K562 (cell line): ENCODE data around the gene SHANK1. TPM values are rescaled to one million over a fixed set of nuclear protein-coding genes. Genes with fewer than 3 reads are reported as not detected.
A peak's percentile ranks its signal among the peaks of the same experiment; 100 is the strongest.

ENCODE experiments used
- ATAC-seq: fragments of 200-7000 bp; cut with Tn5 transposase; 3 replicates; pipeline ENCODE4 v1.9.1; 2020; ENCODE audit warnings: moderate library complexity
- BruUV-seq: library from RNA; stranded (reverse); fragments of 400-500 nt; replicated peaks from 2 replicates; lab custom pipeline; 2021; lab: Mats Ljungman, UMichigan
- CTCF ChIA-PET: fragments of 300-600 bp; formaldehyde crosslinking; extraction: SDS; loops from one replicate; lab custom pipeline; 2021; ENCODE audit warnings: low intra/inter-chr PET ratio; lab: Yijun Ruan, JAX
- POLR2A ChIA-PET: fragments of 300-600, 350-650 bp; sonication (Branson Sonifier 250); formaldehyde crosslinking; extraction: SDS; loops from one replicate; lab custom pipeline; 2021; ENCODE audit warnings: antibody characterized with exemption, inconsistent platforms; lab: Yijun Ruan, JAX
- DNase-seq, 4 experiments: peaks; one replicate each; pipeline versions ENCODE4 v3.0.0 to v3.0.0-alpha.2; 2011 to 2018; ENCODE audit warnings: low spot score in 3 of 4, mixed read lengths in 3 of 4; ENCODE audit errors: extremely low read depth in 1 of 4
- FAIRE-seq: peaks from 2 replicates; lab custom pipeline; 2011; peaks lifted over from hg19 to GRCh38; lab: Jason Lieb, UNC
- H2AFZ ChIP-seq: 2 replicates; pipeline ENCODE4 v1.6.0; 2011; ENCODE audit warnings: low read depth, low read length, control low read depth, inconsistent platforms
- H3K27ac ChIP-seq: fragments of 200-600 bp; 3 replicates; pipeline ENCODE4 v1.8.0; 2011; ENCODE audit warnings: low read depth, mild to moderate bottlenecking, control low read depth, inconsistent platforms, low read length, moderate library complexity, mixed read lengths; ENCODE audit errors: extremely low read depth
- H3K27me3 ChIP-seq, 2 experiments: fragments of 300-600 bp in 1 of 2; 2 replicates in 1 of 2; 3 replicates in 1 of 2; pipeline versions ENCODE4 v1.6.0 to v1.8.0; 2011; ENCODE audit warnings: inconsistent platforms in 2 of 2, low read length in 2 of 2, mild to moderate bottlenecking in 1 of 2, mixed read lengths in 1 of 2, moderate library complexity in 1 of 2; ENCODE audit not compliant: control insufficient read depth in 2 of 2, insufficient read depth in 2 of 2
- H3K36me3 ChIP-seq: fragments of 300-600 bp; 3 replicates; pipeline ENCODE4 v1.8.0; 2011; ENCODE audit warnings: mild to moderate bottlenecking, low read length, inconsistent platforms; ENCODE audit not compliant: control insufficient read depth, insufficient read depth
- H3K4me1 ChIP-seq, 2 experiments: fragments of 200-600 bp in 1 of 2; replicated peaks in 1 of 2; 2 replicates in 1 of 2; 3 replicates in 1 of 2; pipeline versions ENCODE4 v1.5.1 to v1.8.0; 2011; ENCODE audit warnings: inconsistent platforms in 2 of 2, low read length in 2 of 2, mild to moderate bottlenecking in 1 of 2, mixed read lengths in 1 of 2, moderate library complexity in 1 of 2; ENCODE audit not compliant: control insufficient read depth in 2 of 2, insufficient read depth in 2 of 2
- H3K4me2 ChIP-seq: 2 replicates; pipeline ENCODE4 v1.6.1; 2011; ENCODE audit warnings: low read length, control low read depth, inconsistent platforms, mixed read lengths; ENCODE audit not compliant: insufficient read depth
- H3K4me3 ChIP-seq: fragments of 200-600 bp; sonication (generic), shearing (Covaris generic); 2 replicates; pipeline ENCODE4 v1.5.1; 2016; ENCODE audit warnings: control low read depth, inconsistent platforms
- H3K79me2 ChIP-seq: fragments of 200-600 bp; 3 replicates; pipeline ENCODE4 v1.8.0; 2011; ENCODE audit warnings: low read length, inconsistent platforms; ENCODE audit not compliant: control insufficient read depth, insufficient read depth
- H3K9ac ChIP-seq, 2 experiments: 2 replicates each; pipeline versions ENCODE4 v1.6.0 to v1.6.1; 2011; ENCODE audit warnings: low read depth in 2 of 2, low read length in 2 of 2, control low read depth in 1 of 2, inconsistent platforms in 1 of 2, mild to moderate bottlenecking in 1 of 2, mixed read lengths in 1 of 2; ENCODE audit not compliant: insufficient read depth in 1 of 2
- H3K9me1 ChIP-seq: one replicate; pipeline ENCODE4 v1.6.0; 2011; ENCODE audit warnings: inconsistent platforms, mild to moderate bottlenecking, low read length, moderate library complexity; ENCODE audit not compliant: control insufficient read depth, insufficient read depth
- H3K9me3 ChIP-seq: replicated peaks from 2 replicates; pipeline ENCODE4 v1.5.1; 2011; ENCODE audit warnings: low read depth, low read length, inconsistent platforms; ENCODE audit not compliant: control insufficient read depth, insufficient read depth
- H4K20me1 ChIP-seq: replicated peaks from 2 replicates; pipeline ENCODE4 v1.6.1; 2011; ENCODE audit warnings: low read length, inconsistent platforms, mixed read lengths; ENCODE audit not compliant: control insufficient read depth, insufficient read depth
- EZH2 ChIP-seq: IDR thresholded peaks from 2 replicates; pipeline ENCODE4 v1.6.1; 2012; ENCODE audit warnings: low read depth, mild to moderate bottlenecking, inconsistent platforms, low read length, borderline replicate concordance
- FOXK1 ChIP-seq: sonication (generic); formaldehyde crosslinking; IDR thresholded peaks from 2 replicates; pipeline ENCODE4 v1.8.0; 2022; ENCODE audit warnings: missing genetic modification reagents, mild to moderate bottlenecking, borderline replicate concordance
- L3MBTL2 ChIP-seq: fragments of 450-650 bp; IDR thresholded peaks from 2 replicates; pipeline ENCODE4 v1.6.1; 2016; ENCODE audit warnings: mild to moderate bottlenecking, moderate library complexity
- MAX ChIP-seq: sonication (generic); formaldehyde crosslinking; IDR thresholded peaks from 2 replicates; pipeline ENCODE4 v1.9.0; 2022; ENCODE audit warnings: mild to moderate bottlenecking, missing genetic modification reagents
- MLX ChIP-seq, 2 experiments: fragments of 450-650 bp in 1 of 2; sonication (generic) in 1 of 2; formaldehyde crosslinking; conservative IDR thresholded peaks; 2 replicates each; pipeline versions ENCODE4 v1.4.0 to v1.8.1; 2020 to 2022; ENCODE audit warnings: mild to moderate bottlenecking in 1 of 2, missing genetic modification reagents in 1 of 2
- NFIC ChIP-seq: fragments of 450-650 bp; IDR thresholded peaks from 2 replicates; pipeline ENCODE4 v1.6.1; 2017; ENCODE audit warnings: mild to moderate bottlenecking, inconsistent platforms
- RAD21 ChIP-seq, 2 experiments: fragments of 250-450 bp in 1 of 2; fragments of 450-650 bp in 1 of 2; sonication (Bioruptor Pico) in 1 of 2; formaldehyde crosslinking in 1 of 2; IDR thresholded peaks in 1 of 2; conservative IDR thresholded peaks in 1 of 2; 2 replicates each; pipeline versions ENCODE4 v1.4.0 to v1.8.0; 2020 to 2022; ENCODE audit warnings: mild to moderate bottlenecking in 2 of 2, moderate library complexity in 1 of 2
- RUNX1 ChIP-seq: sonication (generic); IDR thresholded peaks from 2 replicates; pipeline ENCODE4 v1.6.1; 2016; ENCODE audit warnings: antibody characterized with exemption, low read depth
- TSC22D4 ChIP-seq: fragments of 450-650 bp; IDR thresholded peaks from 2 replicates; pipeline ENCODE4 v1.6.1; 2016; ENCODE audit warnings: missing genetic modification characterization, missing biosample characterization, control low read depth
- USF1 ChIP-seq: sonication (generic); formaldehyde crosslinking; IDR thresholded peaks from 2 replicates; pipeline ENCODE4 v1.9.0; 2022; ENCODE audit warnings: mild to moderate bottlenecking, missing genetic modification reagents
- ZBTB33 ChIP-seq: sonication (generic); formaldehyde crosslinking; IDR thresholded peaks from 2 replicates; pipeline ENCODE4 v1.8.1; 2023; ENCODE audit warnings: mild to moderate bottlenecking, missing genetic modification reagents
- WGBS: fragments of 100-300 bp; shearing (Covaris generic); methylation state at CpG from one replicate; pipeline ENCODE4 v1.1.6; 2016; ENCODE audit warnings: low coverage, mixed read lengths; ENCODE audit not compliant: insufficient coverage; ENCODE audit errors: missing lambda C conversion rate; 5-methylcytosine and 5-hydroxymethylcytosine counted together
- in situ Hi-C: fragments of 300-500 bp; cut with MboI; formaldehyde crosslinking; loops from 4 replicates; pipeline ENCODE4 v1.15.0; 2018; ENCODE audit warnings: inconsistent platforms, mixed read lengths
- intact Hi-C: fragments of 100-400 bp; cut with micrococcal nuclease; formaldehyde crosslinking; loops from 2 replicates; pipeline ENCODE4 v1.14.2; 2022
- polyA plus RNA-seq, 8 experiments: library from polyadenylated mRNA; depleted of rRNA in 4 of 8; stranded (reverse) in 5 of 8; unstranded in 3 of 8; fragments of >200 nt; fragmentation: Nextera tagmentation in 2 of 8; fragmentation: Illumina TruSeq in 1 of 8; extraction: Ambion mirVana in 2 of 8; extraction: Trizol in 1 of 8; gene quantifications; 2 replicates each; pipeline versions ENCODE4 v1.2.1 to v1.2.3, GENCODE V29; 2011 to 2014; ENCODE audit warnings: inconsistent platforms in 1 of 8, missing spikeins in 1 of 8
- total RNA-seq, 7 experiments: library from RNA; depleted of rRNA in 6 of 7; stranded (reverse); fragments of >200 nt in 6 of 7; fragmentation: Illumina TruSeq in 2 of 7; extraction: Trizol in 2 of 7; gene quantifications; 2 replicates each; pipeline versions ENCODE4 v1.2.1 to v1.2.3, GENCODE V29; 2011 to 2021; ENCODE audit warnings: low replicate concordance in 1 of 7
- TF ChIP-seq, protein P1 (sequence below), 2 experiments: fragments of 450-650 bp; conservative IDR thresholded peaks; 2 replicates each; pipeline ENCODE4 v1.6.1; 2017; ENCODE audit warnings: mild to moderate bottlenecking in 2 of 2, moderate library complexity in 2 of 2
- TF ChIP-seq, protein P2 (sequence below), 2 experiments: IDR thresholded peaks; 2 replicates each; pipeline ENCODE4 v1.6.1; 2011; ENCODE audit warnings: borderline replicate concordance in 1 of 2, control low read depth in 1 of 2, low read depth in 1 of 2, low read length in 1 of 2, mild to moderate bottlenecking in 1 of 2, mixed read lengths in 1 of 2, moderate library complexity in 1 of 2; ENCODE audit not compliant: insufficient read depth in 1 of 2, insufficient read length in 1 of 2, poor library complexity in 1 of 2, severe bottlenecking in 1 of 2; ENCODE audit errors: extremely low read depth in 1 of 2

Gene SHANK1
- total and polyA plus RNA-seq, 9 of the 15 experiments (the other 6 are each of a cell fraction or from before 2014, with no cell fraction given): 0.33 to 1.3 (median 0.55) TPM; not detected in 2

DNA sequence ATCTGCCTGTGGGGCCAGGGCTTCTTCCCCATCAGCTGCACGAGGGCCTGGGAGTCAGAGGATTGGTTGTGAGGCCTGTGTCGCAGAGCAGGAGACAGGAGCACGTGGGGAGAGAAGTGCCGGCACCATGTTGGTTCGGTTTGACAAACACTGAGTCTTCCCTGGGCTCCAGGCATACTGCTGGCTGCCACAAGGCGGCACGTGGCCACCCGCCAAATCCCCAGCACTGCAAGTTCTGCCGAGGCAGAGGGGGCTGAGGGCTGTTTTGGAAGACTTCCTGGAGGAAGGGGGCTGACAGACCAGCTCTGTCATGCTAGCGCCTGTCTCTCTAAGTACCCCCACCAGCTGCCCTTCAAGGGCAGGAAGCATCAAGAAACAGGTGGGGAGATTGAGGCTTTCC is 9.5 kb downstream of the SHANK1 start:
- H3K36me3 ChIP-seq: no peaks in the 10 kb centered on the region
- no peak overlapping the region for H3K4me3 ChIP-seq
- H3K9me1 ChIP-seq: no peaks in the 10 kb centered on the region
- WGBS: 16% methylated on average over 9 of the region's 10 CpGs
- peak overlapping the region in 1 of 2 experiments; percentile 33; a peak in 1 of 4 replicates for H3K9ac ChIP-seq
- peaks cover 2 to 25% of the 10 kb centered on the region in 2 experiments; a peak in 3 of 5 replicates for H3K27me3 ChIP-seq
- in situ Hi-C loops (no loop called here), intact Hi-C loops (no loop called here)
- H3K79me2 ChIP-seq: no peaks in the 10 kb centered on the region
- CTCF ChIA-PET: interaction anchor here (0.9 kb wide), 1 partner anchor 74 kb away, joined by 3 read pairs; no protein-coding TSS in a partner anchor
- no peak for DNase-seq
- ATAC-seq: peak; percentile 48; the same call in 2 of the 3 replicates
- no peak overlapping the region for H3K27ac ChIP-seq
- no peak for FAIRE-seq
- H3K4me1 ChIP-seq: peaks cover 0 to 5% of the 10 kb centered on the region in 2 experiments; a peak in 2 of 5 replicates
- no peak overlapping the region for H3K4me2 ChIP-seq
- H4K20me1 ChIP-seq: no peaks in the 10 kb centered on the region
- POLR2A ChIA-PET: interaction anchor here (0.6 kb wide), 1 partner anchor 986 kb away, joined by 5 read pairs; no protein-coding TSS in a partner anchor
- H2AFZ ChIP-seq: peak overlapping the region; percentile 37; the same call in 1 of the 2 replicates
- H3K9me3 ChIP-seq: no peaks in the 10 kb centered on the region
- no TSS peak for BruUV-seq
- TF ChIP-seq EZH2 (no peak), L3MBTL2 (peak; percentile 77), RAD21 (CRISPR knock-in tag; conservative IDR thresholded peaks at IDR 0.05 in 1 of 2, IDR thresholded peaks at IDR 0.05 in 1 of 2) (peak in 1 of 2 experiments; percentile 15; a peak in 1 of 4 replicates), MLX (CRISPR knock-in tag; conservative IDR thresholded peaks at IDR 0.05) (no peak), USF1 (peak; percentile 71), TSC22D4 (tag) (no peak), MAX (CRISPR knock-in tag) (peak; percentile 86; the same call in 1 of the 2 replicates), ZBTB33 (CRISPR knock-in tag) (peak; percentile 52; the same call in 1 of the 2 replicates), FOXK1 (CRISPR knock-in tag) (no peak), RUNX1 (no peak), NFIC (peak; percentile 60; the same call in 1 of the 2 replicates)
- TF ChIP-seq, protein P1, sequence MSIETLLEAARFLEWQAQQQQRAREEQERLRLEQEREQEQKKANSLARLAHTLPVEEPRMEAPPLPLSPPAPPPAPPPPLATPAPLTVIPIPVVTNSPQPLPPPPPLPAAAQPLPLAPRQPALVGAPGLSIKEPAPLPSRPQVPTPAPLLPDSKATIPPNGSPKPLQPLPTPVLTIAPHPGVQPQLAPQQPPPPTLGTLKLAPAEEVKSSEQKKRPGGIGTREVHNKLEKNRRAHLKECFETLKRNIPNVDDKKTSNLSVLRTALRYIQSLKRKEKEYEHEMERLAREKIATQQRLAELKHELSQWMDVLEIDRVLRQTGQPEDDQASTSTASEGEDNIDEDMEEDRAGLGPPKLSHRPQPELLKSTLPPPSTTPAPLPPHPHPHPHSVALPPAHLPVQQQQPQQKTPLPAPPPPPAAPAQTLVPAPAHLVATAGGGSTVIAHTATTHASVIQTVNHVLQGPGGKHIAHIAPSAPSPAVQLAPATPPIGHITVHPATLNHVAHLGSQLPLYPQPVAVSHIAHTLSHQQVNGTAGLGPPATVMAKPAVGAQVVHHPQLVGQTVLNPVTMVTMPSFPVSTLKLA (conservative IDR thresholded peaks at IDR 0.05): 0 out of 4 replicates have a peak, but pooled peaks of 1 of the 2 experiments have one; percentile 34
- TF ChIP-seq, protein P2, sequence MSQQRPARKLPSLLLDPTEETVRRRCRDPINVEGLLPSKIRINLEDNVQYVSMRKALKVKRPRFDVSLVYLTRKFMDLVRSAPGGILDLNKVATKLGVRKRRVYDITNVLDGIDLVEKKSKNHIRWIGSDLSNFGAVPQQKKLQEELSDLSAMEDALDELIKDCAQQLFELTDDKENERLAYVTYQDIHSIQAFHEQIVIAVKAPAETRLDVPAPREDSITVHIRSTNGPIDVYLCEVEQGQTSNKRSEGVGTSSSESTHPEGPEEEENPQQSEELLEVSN (IDR thresholded peaks at IDR 0.05; ENCODE audit: borderline replicate concordance in 1 of 2, extremely low read depth in 1 of 2, insufficient read depth in 1 of 2, insufficient read length in 1 of 2, low read depth in 1 of 2, low read length in 1 of 2, poor library complexity in 1 of 2, severe bottlenecking in 1 of 2): peak in 1 of 2 experiments; percentile 76
